GM19328 (cell line): ENCODE results near the gene GHRH.

Experiments used
- ATAC-seq: cut with Tn5 transposase; IDR thresholded peaks from one replicate; pipeline ENCODE4 v1.9.1; 2021; ENCODE audit warnings: mild to moderate bottlenecking, moderate library complexity; ENCODE audit not compliant: unreplicated experiment

GHRH gene

GRCh38 chr20:37238935-37239451 lies 22.6 kb downstream of the GHRH start:
- ATAC-seq: no peak

- no peak for ATAC-seq
Observed at GRCh38 chr20:37238426-37238825, 23.2 kb downstream of the GHRH start.

GRCh38 chr20:37237656-37238055 lies 24.0 kb downstream of the GHRH start:
- ATAC-seq: no peak

GRCh38 chr20:37236462-37236861 lies 25.2 kb downstream of the GHRH start:
- no peak for ATAC-seq

GRCh38 chr20:37235065-37235464 lies 26.5 kb downstream of the GHRH start:
- ATAC-seq: no peak

GRCh38 chr20:37234254-37234581 lies 27.4 kb downstream of the GHRH start:
- no peak for ATAC-seq

GRCh38 chr20:37233548-37234253 lies 27.9 kb downstream of the GHRH start:
- no peak for ATAC-seq

- ATAC-seq: no peak
Observed at GRCh38 chr20:37231947-37232630, 29.5 kb downstream of the GHRH start.

GRCh38 chr20:37230200-37230599 lies 31.4 kb downstream of the GHRH start:
- no peak for ATAC-seq

- no peak for ATAC-seq
Observed at GRCh38 chr20:37229357-37229756, 32.3 kb downstream of the GHRH start.

- ATAC-seq: no peak
Observed at GRCh38 chr20:37228656-37229055, 33.0 kb downstream of the GHRH start.

GRCh38 chr20:37228082-37228481 lies 33.5 kb downstream of the GHRH start:
- no peak for ATAC-seq

- no peak for ATAC-seq
Observed at GRCh38 chr20:37226889-37227288, 34.7 kb downstream of the GHRH start.

- ATAC-seq: no peak
Observed at GRCh38 chr20:37225146-37225545, 36.5 kb downstream of the GHRH start.

- no peak for ATAC-seq
Observed at GRCh38 chr20:37223053-37223452, 38.6 kb downstream of the GHRH start.

- ATAC-seq: no peak
Observed at GRCh38 chr20:37222086-37222485, 39.5 kb downstream of the GHRH start.

GRCh38 chr20:37220731-37221130 lies 40.9 kb downstream of the GHRH start:
- no peak for ATAC-seq

GRCh38 chr20:37219751-37220668 lies 41.6 kb downstream of the GHRH start:
- no peak for ATAC-seq

GRCh38 chr20:37218976-37219375 lies 42.6 kb downstream of the GHRH start:
- ATAC-seq: no peak

GRCh38 chr20:37218441-37218840 lies 43.2 kb downstream of the GHRH start:
- no peak for ATAC-seq

- ATAC-seq: no peak
Observed at GRCh38 chr20:37209661-37210314, 51.8 kb downstream of the GHRH start.
